ENCODE measurements around the gene STRA8.

- TF ChIP-seq GATA2 (IDR thresholded peaks at IDR 0.05; ENCODE audit: low read depth, low read length), result no peak
- no peak for TF ChIP-seq GATA3 (IDR thresholded peaks at IDR 0.05; ENCODE audit: low read depth, low read length)
Measured at GRCh38 chr7:135239263-135239662, 5.6 kb downstream of the STRA8 start.
